Activated CD4-positive, alpha-beta T cell treated with anti-CD3 and anti-CD28 coated beads, Interleukin-10, Interleukin-2, amounts not matched to agents 100 ng/mL and 50 ng/mL, durations not matched to agents 16 hours and 8 hours (primary cell): Measurements from ENCODE around the gene KIF18B.
A peak's percentile ranks its signal among the peaks of the same experiment; 100 is the strongest.

Experiments
- DNase-seq: peaks from one replicate; pipeline ENCODE4 v3.0.0-alpha.2; 2020

KIF18B gene

GRCh38 chr17:44947461-44948314 lies at the start of gene KIF18B:
TSS of gene KIF18B (minus strand) at chr17:44947773. CDS start at chr17:44936344, 11,429 bp downstream.
- DNase-seq = peak; percentile 98

GRCh38 chr17:44996304-44996703 lies 48.7 kb upstream of the KIF18B start:
- DNase-seq = no peak

GRCh38 chr17:44995436-44996001 lies 47.9 kb upstream of the KIF18B start:
- no peak for DNase-seq

GRCh38 chr17:44992242-44992939 lies 44.8 kb upstream of the KIF18B start:
- no peak for DNase-seq

- no peak for DNase-seq
Measured at GRCh38 chr17:44990994-44991393, 43.4 kb upstream of the KIF18B start.

- no peak for DNase-seq
Measured at GRCh38 chr17:44989552-44990138, 42.1 kb upstream of the KIF18B start.

- DNase-seq = no peak
Measured at GRCh38 chr17:44988044-44988942, 40.7 kb upstream of the KIF18B start.

GRCh38 chr17:44983563-44983962 lies 36.0 kb upstream of the KIF18B start:
- no peak for DNase-seq

GRCh38 chr17:44982113-44982702 lies 34.6 kb upstream of the KIF18B start:
- DNase-seq = no peak

- no peak for DNase-seq
Measured at GRCh38 chr17:44981221-44981968, 33.8 kb upstream of the KIF18B start.

GRCh38 chr17:44979426-44979995 lies 31.9 kb upstream of the KIF18B start:
- no peak for DNase-seq

GRCh38 chr17:44978807-44979206 lies 31.2 kb upstream of the KIF18B start:
- DNase-seq = no peak

GRCh38 chr17:44977814-44978550 lies 30.4 kb upstream of the KIF18B start:
- no peak for DNase-seq

GRCh38 chr17:44977065-44977464 lies 29.5 kb upstream of the KIF18B start:
- no peak for DNase-seq

- no peak for DNase-seq
Measured at GRCh38 chr17:44976206-44976605, 28.6 kb upstream of the KIF18B start.

- DNase-seq = no peak
Measured at GRCh38 chr17:44972953-44973352, 25.4 kb upstream of the KIF18B start.

- peak; percentile 82 for DNase-seq
Measured at GRCh38 chr17:44971776-44972483, 24.4 kb upstream of the KIF18B start.

GRCh38 chr17:44970136-44970741 lies 22.7 kb upstream of the KIF18B start:
- DNase-seq = peak; percentile 5
